Islet precursor cell (in vitro differentiated cells): ENCODE results near the gene BOLL.
"Not testable (repeated sequence)": the region's sequence is repeated elsewhere in the genome, so short reads cannot be mapped to it uniquely, and the experiment has no call there.

Experiments
- DNase-seq: peaks from one replicate; pipeline ENCODE4 v3.0.0-alpha.2; 2018

The BOLL gene, protein sequence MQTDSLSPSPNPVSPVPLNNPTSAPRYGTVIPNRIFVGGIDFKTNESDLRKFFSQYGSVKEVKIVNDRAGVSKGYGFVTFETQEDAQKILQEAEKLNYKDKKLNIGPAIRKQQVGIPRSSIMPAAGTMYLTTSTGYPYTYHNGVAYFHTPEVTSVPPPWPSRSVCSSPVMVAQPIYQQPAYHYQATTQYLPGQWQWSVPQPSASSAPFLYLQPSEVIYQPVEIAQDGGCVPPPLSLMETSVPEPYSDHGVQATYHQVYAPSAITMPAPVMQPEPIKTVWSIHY

DNA sequence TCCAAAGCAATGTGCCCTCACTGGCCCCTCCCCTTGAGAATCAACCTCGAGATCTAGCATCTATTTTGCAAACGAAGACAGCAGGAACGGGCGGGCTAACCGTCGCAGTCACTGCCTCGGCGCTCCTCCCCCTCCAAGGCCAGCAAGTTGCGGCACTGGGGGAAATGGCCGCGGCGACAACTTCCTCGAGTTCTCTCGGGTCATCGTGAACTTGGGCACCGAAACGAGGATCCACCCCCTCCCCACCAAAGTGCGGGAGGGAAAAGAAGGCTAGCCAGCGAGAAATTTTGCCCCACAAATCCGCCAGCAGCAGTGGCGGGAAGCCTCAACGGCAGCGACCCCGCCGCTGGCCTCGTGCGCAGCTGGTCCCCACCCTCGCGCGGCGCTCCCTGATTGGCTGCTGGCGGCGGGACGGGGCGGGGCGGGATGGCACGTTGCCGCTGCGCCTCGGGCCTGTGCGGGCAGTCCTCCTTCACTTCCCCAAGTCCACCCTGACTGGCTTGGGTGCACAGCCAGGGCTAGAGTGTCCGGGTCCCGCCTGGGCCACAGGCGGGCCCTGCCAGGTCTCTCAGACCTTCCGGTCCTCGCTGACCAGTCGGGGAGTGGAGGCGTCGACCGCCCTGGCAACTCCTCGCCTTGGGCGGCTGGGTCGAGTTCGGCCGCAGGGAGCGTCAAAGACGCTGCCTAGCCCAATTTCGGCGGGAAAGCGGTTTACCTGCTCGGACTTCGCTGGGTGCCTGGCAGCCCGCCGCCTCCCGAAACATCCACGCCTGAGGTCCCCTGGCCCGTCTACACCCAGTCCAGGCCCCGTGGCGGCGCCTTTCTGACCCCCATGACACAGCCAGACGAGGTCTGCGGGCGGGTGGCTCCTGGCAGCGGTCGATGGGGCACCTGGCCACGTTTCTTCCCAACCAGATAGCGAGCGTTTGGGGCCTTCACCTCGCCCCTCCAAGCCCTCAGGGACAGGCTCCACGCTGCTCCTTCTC, at the start of gene BOLL:
TSS of gene BOLL (minus strand) at position 364 of the 986 bp plus-strand sequence. CDS start 3,469 bp downstream, outside the sequence.
- no peak for DNase-seq

DNA sequence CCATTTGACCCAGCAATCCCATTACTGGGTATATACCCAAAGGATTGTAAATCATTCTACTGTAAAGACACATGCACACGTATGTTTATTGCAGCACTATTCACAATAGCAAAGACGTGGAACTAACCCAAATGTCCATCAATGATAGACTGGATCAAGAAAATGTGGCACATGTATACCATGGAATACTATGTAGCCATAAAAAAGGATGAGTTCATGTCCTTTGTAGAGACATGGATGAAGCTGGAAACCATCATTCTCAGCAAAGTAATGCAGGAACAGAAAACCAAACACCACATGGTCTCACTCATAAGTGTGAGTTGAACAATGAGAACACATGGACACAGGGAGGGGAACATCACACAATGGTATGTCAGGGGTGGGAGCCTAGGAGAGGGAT, 49.7 kb upstream of the BOLL start:
- DNase-seq: not testable (repeated sequence)

DNA sequence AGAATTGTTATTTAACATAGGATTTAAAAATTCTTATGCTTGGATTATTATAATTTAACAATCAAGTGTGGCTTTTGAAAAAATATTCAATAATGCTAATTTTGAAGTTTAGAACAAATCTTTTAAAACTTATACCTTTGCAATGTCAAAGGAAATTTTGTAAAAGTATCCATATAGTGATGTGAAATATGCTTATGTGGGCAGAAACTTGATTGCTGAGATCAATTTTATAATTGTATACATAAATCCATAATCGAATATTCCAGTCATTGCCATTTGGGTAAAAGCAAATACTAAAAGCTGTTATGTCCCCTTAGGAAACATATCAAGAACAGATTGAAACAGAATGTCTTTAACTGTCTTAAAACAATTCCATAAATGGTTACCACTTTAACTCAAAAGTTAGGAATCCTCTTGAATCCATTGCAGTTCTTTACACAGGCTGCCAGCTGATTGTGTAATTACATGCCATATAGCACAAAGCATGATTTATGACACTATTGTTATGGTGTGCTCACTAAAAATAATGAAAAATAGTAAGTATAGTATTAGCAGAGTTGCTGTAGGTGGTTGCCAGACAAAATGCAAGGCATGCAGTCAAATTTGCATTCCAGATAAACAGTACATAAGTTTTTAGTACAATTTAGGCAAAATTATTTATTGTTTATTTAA, 43.5 kb upstream of the BOLL start:
- DNase-seq: no peak

DNA sequence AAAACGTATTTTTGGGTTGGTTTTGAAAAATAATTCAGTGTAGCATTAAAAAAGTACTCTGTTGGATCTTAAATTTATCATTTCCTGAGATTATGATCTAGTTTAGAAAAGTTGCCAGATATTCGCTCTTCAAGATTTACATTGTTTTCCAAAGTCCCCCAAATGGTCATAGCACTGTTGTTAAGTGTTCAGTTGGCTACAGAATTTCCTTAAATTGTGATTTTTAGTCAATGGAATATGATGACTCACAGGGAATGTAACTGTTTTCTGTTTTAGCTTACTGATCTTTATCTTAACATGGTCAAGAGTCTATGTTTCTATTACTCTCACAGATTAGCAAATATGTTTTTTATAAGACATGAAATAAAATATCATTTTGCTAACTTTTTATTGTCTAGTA, 42.5 kb upstream of the BOLL start:
- no peak for DNase-seq

DNA sequence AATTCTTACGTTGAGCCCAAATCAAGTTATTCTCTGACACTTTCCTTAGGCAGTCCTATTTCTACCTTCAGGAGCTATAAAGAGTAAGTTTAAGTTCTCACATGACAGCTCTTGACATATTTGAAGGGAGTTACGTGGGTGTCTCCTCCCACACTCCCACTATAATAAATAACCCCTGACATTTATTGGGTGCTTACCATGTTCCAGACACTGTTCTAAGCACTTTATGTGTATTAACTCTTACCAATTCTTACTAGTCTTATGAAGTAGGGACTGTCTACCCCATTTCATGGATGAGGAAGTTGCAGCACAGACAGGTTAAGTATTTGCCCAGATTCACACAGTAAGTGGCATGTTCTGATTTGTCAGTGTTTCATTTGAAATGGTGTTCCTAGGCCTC, 37.2 kb upstream of the BOLL start:
- no peak for DNase-seq

DNA sequence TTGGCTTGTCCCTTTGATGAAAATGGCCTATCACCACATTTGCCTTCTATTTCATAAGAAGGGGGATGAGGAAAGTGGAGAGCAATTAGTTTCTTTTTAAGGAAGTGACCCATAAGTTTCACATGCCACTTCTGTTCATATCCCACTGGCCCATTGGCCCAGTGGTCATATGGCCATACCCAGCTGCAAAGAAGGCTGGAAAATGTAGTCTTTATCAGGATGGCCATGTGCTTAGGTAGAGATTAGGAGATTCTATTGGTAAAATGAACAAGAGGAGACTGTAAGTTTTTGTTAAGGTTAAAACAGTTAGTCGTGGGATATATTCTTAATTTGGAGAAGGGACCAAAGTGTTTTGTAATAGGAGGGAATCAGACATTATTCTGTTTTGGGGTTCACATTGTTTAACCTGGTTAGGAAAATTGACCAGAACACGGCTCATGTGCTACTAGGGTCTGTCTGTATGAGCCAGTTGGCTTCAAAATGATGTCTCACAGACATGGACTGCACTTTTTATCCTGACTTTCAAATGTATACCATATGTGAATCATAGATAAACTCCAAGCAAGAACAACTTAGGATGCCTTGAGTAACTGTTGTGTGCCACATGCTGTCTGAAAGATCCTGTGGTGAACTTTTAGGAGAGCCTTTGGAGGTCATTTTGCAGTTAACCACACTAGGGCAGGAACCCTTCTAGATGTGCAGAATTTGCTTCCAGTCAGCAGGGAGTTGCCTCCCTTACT, 36.6 kb upstream of the BOLL start:
- no peak for DNase-seq

DNA sequence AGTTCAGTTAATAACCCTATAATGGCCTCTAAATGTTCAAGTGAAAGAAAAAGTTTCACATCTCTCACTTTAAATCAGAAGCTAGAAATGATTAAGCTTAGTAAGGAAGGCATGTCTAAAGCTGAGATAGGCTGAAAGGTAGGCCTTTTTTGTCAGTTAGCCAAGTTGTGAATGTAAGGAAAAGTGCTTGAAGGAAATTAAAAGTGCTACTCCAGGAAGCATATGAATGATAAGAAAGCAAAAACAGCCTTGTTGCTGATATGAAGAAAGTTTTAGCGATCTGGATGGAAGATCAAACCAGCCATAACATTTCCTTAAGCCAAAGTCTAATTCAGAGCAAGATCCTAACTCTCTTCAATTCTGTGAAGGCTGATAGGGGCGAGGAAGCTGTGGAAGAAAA, 29.4 kb upstream of the BOLL start:
- no peak for DNase-seq

DNA sequence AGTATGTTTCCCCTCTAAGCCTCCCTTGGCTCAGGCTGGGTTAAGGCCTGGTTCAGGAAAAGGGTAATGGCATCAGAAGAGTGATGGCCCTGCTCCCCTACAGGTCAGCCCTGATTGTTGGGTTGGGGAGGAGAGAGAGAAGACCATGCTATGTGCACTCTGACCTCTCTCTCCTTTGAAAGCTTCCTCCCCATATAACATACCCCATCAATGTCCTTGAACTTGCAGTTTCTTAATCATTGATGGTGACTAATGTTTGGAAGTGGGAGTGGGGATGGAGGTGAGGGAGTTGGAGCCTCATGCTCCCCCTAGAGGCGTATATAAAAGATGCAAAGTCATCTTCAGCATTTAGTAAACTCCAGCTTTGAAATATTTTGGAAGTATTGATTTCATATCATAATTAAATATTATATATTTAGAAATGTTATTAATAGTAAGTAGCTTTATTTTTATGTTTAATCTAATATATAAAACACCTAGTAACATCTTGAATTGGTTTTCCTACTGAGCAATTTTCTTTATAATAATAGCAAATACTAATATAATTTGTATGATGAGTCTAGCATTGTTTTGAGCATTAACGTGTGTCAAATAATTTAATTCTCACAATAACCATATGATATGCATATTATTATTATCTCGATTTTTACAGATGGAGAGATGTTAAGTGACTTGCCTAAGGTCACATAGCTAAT, 28.1 kb upstream of the BOLL start:
- DNase-seq: no peak

DNA sequence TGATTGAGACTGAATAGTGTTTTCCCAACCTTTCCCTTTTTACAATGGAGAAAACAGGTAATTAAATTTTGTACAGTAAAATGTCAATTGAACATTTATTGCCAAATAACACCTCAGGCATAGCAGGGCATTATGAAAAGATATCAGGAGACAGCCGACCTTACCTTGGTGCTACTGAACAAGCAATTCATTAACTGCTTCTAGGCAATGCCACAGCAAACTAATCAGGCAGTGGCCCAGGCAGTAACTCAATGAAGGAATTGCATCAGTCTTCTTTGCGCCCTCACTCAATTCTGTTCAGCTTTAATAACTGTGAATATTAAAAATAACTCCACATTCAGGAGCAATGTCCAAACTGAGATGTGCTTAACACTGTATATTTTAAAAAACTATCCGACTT, 25.4 kb upstream of the BOLL start:
- no peak for DNase-seq

DNA sequence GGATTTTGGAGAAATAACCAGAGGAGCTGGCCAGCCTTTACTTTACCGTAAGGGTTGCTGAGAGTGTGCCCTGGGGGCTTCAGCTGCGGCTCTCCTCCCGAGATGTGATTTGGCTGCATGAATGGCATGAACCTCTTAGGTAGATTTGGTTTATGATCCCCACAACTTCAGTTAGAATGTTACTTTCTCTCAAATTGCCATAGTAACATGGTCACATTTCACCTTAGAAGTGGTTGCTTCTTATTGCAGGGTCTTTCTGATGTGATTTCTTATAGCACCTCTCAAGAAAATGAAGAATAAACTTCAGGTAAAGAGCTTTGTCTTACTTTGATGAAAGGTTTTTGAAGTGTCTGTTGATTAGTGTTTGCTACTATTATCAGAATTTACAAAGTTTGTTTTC, 24.9 kb upstream of the BOLL start:
- no peak for DNase-seq

DNA sequence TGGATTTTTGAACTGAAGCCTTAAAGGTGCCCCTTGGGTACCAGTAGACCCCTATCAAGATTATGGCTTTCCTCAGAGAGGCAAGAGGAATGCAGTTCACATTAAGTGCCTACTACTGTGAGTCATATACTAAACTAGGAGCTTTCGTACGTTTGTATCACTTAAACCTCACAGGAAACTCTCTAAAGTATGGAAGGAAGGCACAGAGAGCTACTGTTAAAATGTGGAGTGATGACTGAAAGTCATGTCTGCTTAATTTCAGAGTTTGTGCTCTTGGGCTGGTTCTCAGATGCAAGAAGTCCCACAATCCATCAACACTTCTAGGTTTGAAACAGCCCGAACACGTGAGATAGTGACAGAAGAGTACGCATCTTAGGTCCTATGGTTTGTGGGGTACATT, 23.9 kb upstream of the BOLL start:
- DNase-seq: no peak

DNA sequence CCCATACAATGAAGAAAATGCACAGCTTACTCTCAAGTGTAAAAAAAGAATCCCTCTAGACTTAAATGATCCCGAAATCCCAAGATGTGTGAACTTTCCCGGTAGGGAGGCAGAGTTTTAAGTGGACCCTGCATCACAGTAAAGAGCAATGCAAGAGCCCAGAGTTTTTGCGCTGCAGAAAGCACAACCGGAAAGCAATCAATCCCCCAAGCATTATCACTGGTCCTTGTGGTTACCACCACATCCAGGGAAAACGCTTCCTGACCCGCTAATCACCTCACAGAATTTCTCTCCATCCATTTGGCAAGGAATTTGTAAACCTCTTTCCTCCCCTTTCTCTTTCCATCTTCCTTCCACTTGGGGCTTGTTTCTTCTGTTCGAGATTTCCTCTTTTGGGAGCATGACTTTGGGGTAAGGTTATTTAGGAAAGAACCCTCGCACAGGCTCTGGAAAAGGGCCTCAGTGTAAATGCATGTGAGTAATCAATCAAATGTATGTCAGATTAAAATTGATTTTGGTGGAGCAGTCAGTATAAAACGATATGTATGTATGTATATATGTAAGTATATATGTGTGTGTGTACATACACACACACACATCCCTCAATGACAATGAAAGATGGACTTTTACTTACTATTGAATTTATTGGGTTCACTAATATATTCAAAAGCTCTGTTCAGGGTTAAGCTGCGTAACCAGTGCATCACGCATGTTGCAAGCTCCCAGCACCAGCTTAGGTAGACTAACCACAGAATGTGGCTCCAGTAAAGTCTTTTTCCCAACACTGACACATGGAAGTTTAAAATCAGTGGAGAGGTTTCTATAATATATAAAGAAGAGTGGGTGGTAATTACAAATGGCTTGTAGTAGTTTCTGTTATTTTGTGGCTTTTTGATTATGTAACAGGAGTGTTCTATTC, 20.9 kb upstream of the BOLL start:
- DNase-seq: no peak

DNA sequence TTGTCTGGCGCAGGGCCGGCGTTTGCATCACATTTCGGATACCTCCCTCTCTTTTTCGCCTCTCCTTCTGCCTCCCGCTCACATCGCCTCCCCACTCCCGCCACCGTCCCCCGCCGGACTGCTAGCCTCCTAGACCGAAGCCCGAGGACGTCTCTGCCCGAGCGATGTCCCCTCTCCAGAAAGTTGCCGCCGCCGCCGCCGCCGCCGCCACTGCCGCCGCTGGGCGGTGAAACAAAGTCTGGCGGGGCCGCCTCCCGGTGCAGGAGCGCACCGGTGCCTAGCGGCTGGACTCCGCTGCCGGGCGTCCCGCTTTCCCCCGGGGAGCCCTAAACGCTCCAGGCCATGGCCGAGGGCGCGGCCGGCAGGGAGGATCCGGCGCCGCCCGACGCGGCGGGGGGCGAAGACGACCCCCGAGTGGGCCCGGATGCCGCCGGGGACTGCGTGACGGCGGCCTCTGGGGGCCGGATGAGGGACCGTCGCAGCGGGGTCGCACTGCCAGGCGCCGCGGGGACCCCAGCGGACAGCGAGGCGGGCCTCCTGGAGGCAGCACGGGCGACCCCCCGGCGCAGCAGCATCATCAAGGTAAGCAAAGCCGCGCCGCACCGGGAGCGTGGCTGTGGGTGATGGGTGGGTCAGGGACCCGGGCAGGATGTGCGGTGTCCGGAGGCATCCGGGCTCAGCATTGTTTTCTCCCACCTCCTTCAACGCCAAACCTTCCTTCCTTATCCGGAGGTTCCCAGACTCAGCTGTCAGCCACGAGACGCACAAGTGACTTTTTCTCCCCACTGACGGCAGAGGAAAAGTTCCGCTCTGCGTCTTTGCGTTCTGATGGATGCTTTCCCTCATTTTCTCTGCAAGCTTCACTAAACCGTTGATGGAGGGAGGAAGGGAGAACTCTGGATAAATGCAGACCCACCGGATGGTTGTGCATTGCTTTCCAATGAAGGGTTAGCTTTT, 19.9 kb upstream of the BOLL start:
- no peak for DNase-seq

DNA sequence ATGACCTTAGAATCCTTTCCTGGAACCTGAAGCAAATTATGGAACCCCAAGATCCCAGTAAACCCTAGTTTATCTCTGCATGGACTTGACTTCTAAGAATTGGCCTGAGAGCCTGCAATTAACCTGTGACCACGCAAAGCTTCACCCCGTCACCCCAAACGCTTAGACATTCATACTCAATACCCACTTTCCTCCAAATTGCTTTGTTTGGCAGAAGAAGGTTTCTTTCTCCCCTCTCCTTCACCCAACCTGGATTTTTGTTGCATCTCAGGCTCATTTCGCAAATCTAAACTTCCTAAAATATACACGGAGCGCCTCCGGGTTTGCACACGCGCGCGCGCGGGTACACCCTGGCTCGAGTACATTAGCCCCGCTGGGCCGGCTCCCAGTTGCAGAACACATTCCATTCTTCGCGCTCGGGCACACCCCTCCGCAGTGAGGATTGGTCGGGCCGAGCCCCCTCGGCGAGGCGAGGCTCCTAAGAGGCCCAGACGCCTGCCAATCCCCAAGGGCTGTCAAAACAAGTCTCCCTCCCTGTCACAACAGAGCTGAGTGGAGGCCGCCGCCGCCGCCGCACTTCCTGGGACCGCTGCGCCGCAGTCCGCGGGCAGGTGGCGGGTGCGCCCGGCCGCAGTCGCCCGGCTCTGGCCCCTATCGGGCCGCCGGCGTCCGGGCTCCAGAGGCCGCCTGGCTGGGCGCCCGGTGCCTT, 19.1 kb upstream of the BOLL start, which contains the start of gene PLCL1:
TSS of gene PLCL1 (plus strand) at position 545 of the 709 bp plus-strand sequence.
- peak; percentile 99 for DNase-seq

DNA sequence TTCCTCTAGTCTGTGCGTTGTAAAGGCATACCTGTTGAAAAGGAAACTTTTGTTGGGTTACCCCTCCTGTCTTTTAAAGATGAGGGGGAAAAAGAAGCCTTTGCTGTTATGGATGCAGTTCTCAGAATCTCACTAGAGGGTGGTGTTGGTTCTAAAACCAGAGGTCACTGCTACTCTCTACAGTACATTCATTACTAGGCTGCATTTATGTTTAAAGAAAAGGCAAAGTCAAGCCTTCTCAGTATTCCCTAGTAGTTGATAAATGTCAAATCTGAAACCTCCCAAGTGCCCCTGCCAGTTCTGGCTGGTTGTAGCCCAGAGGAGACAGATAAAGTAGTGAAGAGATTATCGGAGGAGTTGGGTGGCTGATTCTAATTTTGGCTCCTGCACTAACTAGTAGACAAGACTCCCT, 17.9 kb upstream of the BOLL start:
- no peak for DNase-seq

DNA sequence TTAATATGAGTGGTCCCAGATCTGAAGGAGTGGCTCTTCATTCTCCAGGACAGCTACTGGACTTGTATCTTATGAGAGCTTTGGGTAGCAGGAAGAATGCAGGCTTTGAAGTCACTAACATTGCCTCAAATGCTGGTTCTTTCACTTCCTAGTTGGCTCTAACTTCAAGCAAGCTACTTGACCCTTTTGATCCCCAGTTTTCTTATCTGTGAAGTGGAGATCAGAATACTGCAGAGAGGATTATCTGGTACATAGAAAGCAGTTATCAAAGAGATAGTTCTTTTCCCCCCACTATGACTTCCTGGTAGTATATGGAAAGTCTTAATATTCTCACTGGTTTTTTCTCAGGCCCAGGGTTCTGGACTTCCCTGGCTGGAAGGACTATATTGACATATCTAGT, 15.9 kb upstream of the BOLL start:
- no peak for DNase-seq

DNA sequence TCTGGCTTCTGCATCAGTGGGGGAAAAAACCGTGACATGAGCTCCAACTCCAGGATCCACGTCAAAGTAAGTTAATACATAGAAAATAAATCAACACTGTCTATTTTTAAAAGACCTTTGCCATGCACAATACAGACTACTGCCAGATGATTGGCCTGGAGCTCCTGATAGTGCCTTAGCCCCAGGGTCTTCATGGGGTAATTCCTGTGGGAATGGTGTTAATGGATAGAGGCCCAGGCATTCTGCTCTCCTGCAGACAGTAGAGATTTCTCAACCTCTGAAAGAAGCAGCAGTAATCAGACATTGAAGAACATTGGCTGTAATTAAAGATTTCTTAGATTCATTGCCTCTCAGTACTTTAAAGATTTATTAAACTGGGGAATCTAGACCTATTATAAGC, 15.0 kb upstream of the BOLL start:
- DNase-seq: no peak

DNA sequence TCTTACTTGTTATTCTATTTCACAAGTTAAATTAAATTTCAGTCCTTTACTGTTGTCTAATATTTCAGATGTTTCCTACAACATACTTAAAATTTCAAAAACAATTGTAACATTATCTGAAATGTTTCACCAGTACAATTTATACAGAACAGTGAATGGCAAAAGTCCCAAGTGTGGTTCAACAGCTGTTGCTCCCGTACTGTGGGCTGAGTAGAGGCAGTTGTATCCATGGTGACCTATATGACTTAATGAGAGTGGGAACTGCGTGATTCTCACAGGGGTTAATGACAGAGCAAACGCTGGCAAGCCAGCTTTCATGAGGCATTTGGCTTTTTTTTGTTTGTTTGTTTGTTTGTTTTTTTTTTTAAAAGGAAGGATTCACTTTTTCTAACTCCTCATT, 13.9 kb upstream of the BOLL start:
- DNase-seq: no peak

DNA sequence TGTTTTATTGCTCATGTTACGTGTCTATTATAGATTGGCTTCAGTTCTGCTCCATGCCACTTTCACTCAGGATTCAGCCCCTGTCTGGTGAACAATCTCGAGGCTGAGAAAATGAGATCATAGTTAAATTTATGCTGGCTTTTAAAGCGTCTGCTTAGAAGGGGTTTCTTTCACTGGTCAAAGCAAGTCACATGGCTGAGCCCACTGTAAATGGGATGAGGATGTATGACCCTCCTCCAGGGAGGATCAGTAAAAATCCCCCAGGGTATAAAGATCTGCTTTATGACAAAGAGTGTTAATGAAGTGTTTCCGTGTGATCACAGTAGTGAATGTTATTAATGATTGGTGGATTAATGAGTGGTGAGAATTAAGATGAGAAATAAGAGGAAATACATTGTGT, 13.1 kb upstream of the BOLL start:
- DNase-seq: no peak
